GM23338 (cell line): ENCODE data around the gene SOD1. TPM values are rescaled to one million over a fixed set of nuclear protein-coding genes. Genes with fewer than 3 reads are reported as not detected.

Source experiments
- ATAC-seq: fragments of 200-7000 bp; cut with Tn5 transposase; 3 replicates; pipeline ENCODE4 v1.9.1; 2020
- DNase-seq: peaks from one replicate; pipeline ENCODE4 v3.0.0-alpha.2; 2015; ENCODE audit warnings: low spot score
- H2AFZ ChIP-seq: fragments of 200-600 bp; sonication (generic); 2 replicates; pipeline ENCODE4 v1.8.0; 2016; ENCODE audit warnings: antibody characterized with exemption, mild to moderate bottlenecking, moderate library complexity
- H3F3A ChIP-seq: fragments of 200-600 bp; sonication (generic); replicated peaks from 2 replicates; pipeline ENCODE4 v1.8.0; 2017; ENCODE audit warnings: antibody characterized with exemption, mixed run types, low read depth
- H3K27ac ChIP-seq: fragments of 200-600 bp; sonication (generic); 2 replicates; pipeline ENCODE4 v1.6.1; 2016; ENCODE audit warnings: low read depth
- H3K27me3 ChIP-seq: fragments of 200-600 bp; sonication (generic); 2 replicates; pipeline ENCODE4 v1.8.0; 2016; ENCODE audit warnings: mild to moderate bottlenecking, mixed run types, moderate library complexity; ENCODE audit not compliant: insufficient read depth
- H3K36me3 ChIP-seq: fragments of 200-600 bp; sonication (generic); 2 replicates; pipeline ENCODE4 v1.8.0; 2016; ENCODE audit warnings: mild to moderate bottlenecking; ENCODE audit not compliant: insufficient read depth
- H3K4me1 ChIP-seq: fragments of 200-600 bp; sonication (generic); 2 replicates; pipeline ENCODE4 v1.8.0; 2016; ENCODE audit warnings: mild to moderate bottlenecking, moderate library complexity; ENCODE audit not compliant: insufficient read depth
- H3K4me2 ChIP-seq: fragments of 200-600 bp; sonication (generic); 2 replicates; pipeline ENCODE4 v1.7.1; 2017; ENCODE audit warnings: mixed run types
- H3K4me3 ChIP-seq: fragments of 200-600 bp; sonication (generic); 2 replicates; pipeline ENCODE4 v1.6.1; 2016; ENCODE audit warnings: mixed run types
- H3K79me2 ChIP-seq: fragments of 200-600 bp; sonication (generic); replicated peaks from 2 replicates; pipeline ENCODE4 v1.8.0; 2017; ENCODE audit warnings: mild to moderate bottlenecking; ENCODE audit not compliant: insufficient read depth
- H3K9me2 ChIP-seq: fragments of 200-600 bp; sonication (generic); 2 replicates; pipeline ENCODE4 v1.8.0; 2017; ENCODE audit not compliant: insufficient read depth
- H4K20me1 ChIP-seq: fragments of 200-600 bp; sonication (generic); replicated peaks from 2 replicates; pipeline ENCODE4 v1.8.0; 2017; ENCODE audit warnings: mild to moderate bottlenecking; ENCODE audit not compliant: insufficient read depth
- H3K27ac Mint-ChIP-seq: 2 replicates; pipeline ENCODE4 v1.8.0; 2020; ENCODE audit warnings: inconsistent platforms, mild to moderate bottlenecking, moderate library complexity, mixed read lengths
- H3K27me3 Mint-ChIP-seq: 3 replicates; pipeline ENCODE4 v1.8.0; 2022; ENCODE audit warnings: low read depth, mild to moderate bottlenecking, moderate library complexity, mixed read lengths, inconsistent platforms; ENCODE audit not compliant: insufficient read depth, poor library complexity
- H3K36me3 Mint-ChIP-seq: 3 replicates; pipeline ENCODE4 v1.8.0; 2021; ENCODE audit warnings: low read depth, mild to moderate bottlenecking, inconsistent platforms, moderate library complexity, mixed read lengths
- H3K4me1 Mint-ChIP-seq: 3 replicates; pipeline ENCODE4 v1.8.0; 2020; ENCODE audit warnings: mild to moderate bottlenecking, inconsistent platforms, mixed read lengths
- H3K4me3 Mint-ChIP-seq: 3 replicates; pipeline ENCODE4 v1.8.0; 2021; ENCODE audit warnings: moderate library complexity, mild to moderate bottlenecking, inconsistent platforms, mixed read lengths
- H3K9me3 Mint-ChIP-seq: 3 replicates; pipeline ENCODE4 v1.8.0; 2020; ENCODE audit warnings: moderate library complexity, mild to moderate bottlenecking, inconsistent platforms, mixed read lengths
- CREB1 ChIP-seq: fragments of 250-450 bp; sonication (Bioruptor Pico); IDR thresholded peaks from 2 replicates; pipeline ENCODE4 v1.5.0; 2020; ENCODE audit warnings: low read depth, mild to moderate bottlenecking, moderate library complexity
- CTCF ChIP-seq, 2 experiments: fragments of 200-600 bp in 1 of 2; sonication (generic) in 1 of 2; conservative IDR thresholded peaks; 2 replicates each; pipeline versions ENCODE4 v1.5.1 to v1.6.1; 2016 to 2017; ENCODE audit warnings: antibody characterized with exemption in 2 of 2, low read depth in 2 of 2, mild to moderate bottlenecking in 2 of 2, moderate library complexity in 1 of 2
- EZH2phosphoT487 ChIP-seq: fragments of 200-600 bp; sonication (generic); IDR thresholded peaks from one replicate; pipeline ENCODE4 v1.8.1; 2018; ENCODE audit warnings: antibody characterized with exemption; ENCODE audit not compliant: unreplicated experiment
- NANOG ChIP-seq: IDR thresholded peaks from 2 replicates; pipeline ENCODE4 v1.6.1; 2016; ENCODE audit warnings: antibody characterized with exemption, borderline replicate concordance
- POLR2AphosphoS5 ChIP-seq: IDR thresholded peaks from 2 replicates; pipeline ENCODE4 v1.6.1; 2016; ENCODE audit warnings: antibody characterized with exemption, low read depth
- STAT1 ChIP-seq: IDR thresholded peaks from one replicate; pipeline ENCODE4 v1.6.1; 2016; ENCODE audit warnings: antibody characterized with exemption; ENCODE audit not compliant: unreplicated experiment
- ZNF331 ChIP-seq: fragments of 250-450 bp; sonication (Bioruptor Pico); IDR thresholded peaks from 2 replicates; pipeline ENCODE4 v1.5.0; 2020; ENCODE audit warnings: low read depth, mild to moderate bottlenecking, moderate library complexity
- ZNF462 ChIP-seq: fragments of 250-450 bp; sonication (Bioruptor Pico); IDR thresholded peaks from 2 replicates; pipeline ENCODE4 v1.5.0; 2020; ENCODE audit warnings: mild to moderate bottlenecking, moderate library complexity
- long read RNA-seq: library from polyadenylated mRNA; unstranded; transcript quantifications from one replicate; pipeline ENCODE4 v2.0.0, GENCODE V29; 2020; ENCODE audit not compliant: unreplicated experiment
- polyA plus RNA-seq: library from polyadenylated mRNA; unstranded; fragments of >200 nt; fragmentation: Nextera tagmentation; extraction: Ambion mirVana; gene quantifications from 2 replicates; pipeline ENCODE4 v1.2.1, GENCODE V29; 2016
- total RNA-seq: library from RNA; depleted of rRNA; stranded (reverse); fragments of >200 nt; shearing (Covaris generic); gene quantifications from 2 replicates; pipeline ENCODE4 v1.2.3, GENCODE V29; 2014; rRNA removed

SOD1 gene
- total RNA-seq (123 and 126 TPM in 2 replicates), polyA plus RNA-seq (454 and 469 TPM in 2 replicates)
- long read RNA-seq, transcript SOD1-201 (5 exons, 966 nt): major isoform, 252 of 271 reads
- long read RNA-seq, partial matches to known transcripts: 6 of 271 reads
- long read RNA-seq, other reads (novel, unspliced or antisense): 13 of 271 reads

- peak within 1 kb of the TSS; percentile 99 for H3K27ac Mint-ChIP-seq
- Histone ChIP-seq H3K27me3 (no peaks in the 10 kb centered on the region), H3K4me3 (peak within 1 kb of the TSS; percentile 92), H3K27ac (no peak within 1 kb of the TSS), H3K4me1 (peaks cover 10% of the 10 kb centered on the region), H3K36me3 (0 out of 2 replicates have a peak, but pooled peaks cover 3% of the 10 kb centered on the region), H4K20me1 (peaks cover 22% of the 10 kb centered on the region), H3F3A (no peaks in the 10 kb centered on the region), H3K4me2 (peak within 1 kb of the TSS; percentile 93), H2AFZ (peak within 1 kb of the TSS; percentile 82; the same call in 1 of the 2 replicates), H3K9me2 (no peaks in the 10 kb centered on the region), H3K79me2 (peaks cover 46% of the 10 kb centered on the region)
- H3K4me1 Mint-ChIP-seq: peaks cover 19% of the 10 kb centered on the region
- peaks cover 50% of the 10 kb centered on the region for H3K36me3 Mint-ChIP-seq
- ATAC-seq: peak; percentile 95
- H3K9me3 Mint-ChIP-seq: peaks cover under 1% of the 10 kb centered on the region; the same call in 1 of the 3 replicates
- peak within 1 kb of the TSS; percentile 99 for H3K4me3 Mint-ChIP-seq
- DNase-seq: peak; percentile 97
- peaks cover 5% of the 10 kb centered on the region for H3K27me3 Mint-ChIP-seq
- no peak for TF ChIP-seq STAT1
- TF ChIP-seq CREB1 (CRISPR knock-in tag): peak; percentile 67
- TF ChIP-seq POLR2AphosphoS5: peak; percentile 99
These were observed at the start of gene SOD1 for GRCh38 chr21:31659536-31660258. Gene SOD1, plus strand, starts transcription at chr21:31659693. Its CDS starts 77 bp downstream, at chr21:31659770.

GRCh38 chr21:31611445-31611844 lies 48.0 kb upstream of the SOD1 start:
- Histone ChIP-seq H3K4me1 (no peaks in the 10 kb centered on the region), H3K4me3 (no peak overlapping the region), H3K79me2 (no peaks in the 10 kb centered on the region), H2AFZ (no peak overlapping the region), H3K9me2 (no peaks in the 10 kb centered on the region), H3F3A (no peaks in the 10 kb centered on the region), H3K4me2 (no peak overlapping the region), H3K27ac (no peak overlapping the region), H3K36me3 (no peaks in the 10 kb centered on the region), H4K20me1 (no peaks in the 10 kb centered on the region), H3K27me3 (no peaks in the 10 kb centered on the region)
- H3K27me3 Mint-ChIP-seq: peaks cover 4% of the 10 kb centered on the region
- H3K9me3 Mint-ChIP-seq: peaks cover 17% of the 10 kb centered on the region; the same call in 2 of the 3 replicates
- ATAC-seq (no peak), DNase-seq (no peak)
- H3K27ac Mint-ChIP-seq: no peak overlapping the region
- no peaks in the 10 kb centered on the region for H3K4me1 Mint-ChIP-seq
- H3K36me3 Mint-ChIP-seq: peaks cover 5% of the 10 kb centered on the region; the same call in 1 of the 3 replicates
- H3K4me3 Mint-ChIP-seq: no peak overlapping the region
- TF ChIP-seq NANOG (no peak), ZNF462 (CRISPR knock-in tag) (no peak), POLR2AphosphoS5 (no peak), ZNF331 (CRISPR knock-in tag) (no peak), EZH2phosphoT487 (no peak), CTCF (conservative IDR thresholded peaks at IDR 0.05; ENCODE audit: low read depth in 2 of 2) (no peak), CREB1 (CRISPR knock-in tag) (no peak)
